ENCODE measurements around the gene CCDC188.

Gene CCDC188

DNA sequence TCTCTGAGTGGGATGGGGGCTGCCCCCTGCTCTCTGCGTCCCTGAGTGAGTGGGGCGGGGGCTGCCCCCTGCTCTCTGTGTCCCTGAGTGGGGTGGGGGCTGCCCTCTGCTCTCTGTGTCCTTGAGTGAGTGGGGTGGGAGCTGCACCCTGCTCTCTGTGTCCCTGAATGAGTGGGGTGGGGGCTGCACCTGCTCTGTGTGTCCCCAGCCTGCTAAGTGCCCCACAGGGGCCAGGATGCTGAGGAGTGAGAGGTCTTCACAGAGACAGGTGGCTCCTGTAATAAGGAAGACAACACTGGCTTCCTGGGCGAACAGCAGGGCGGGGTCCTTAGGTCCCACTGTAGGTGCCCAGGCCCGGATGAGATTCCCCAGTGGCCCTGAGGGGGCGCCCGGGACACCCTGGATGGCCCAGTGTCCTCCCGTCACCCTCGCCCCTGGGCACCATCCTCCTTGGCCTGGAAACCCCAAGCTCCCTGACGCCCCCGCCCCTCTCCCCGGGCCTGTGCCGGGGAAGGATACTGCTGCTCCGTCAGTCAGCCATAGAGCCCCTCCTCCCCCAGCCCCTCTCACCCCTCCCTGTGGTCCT is 3.8 kb upstream of the CCDC188 start:
- Histone ChIP-seq H3K27ac (no peak overlapping the region), H3K27me3 (peaks cover 0 to 42% of the 10 kb centered on the region in 2 donors), H3K4me3 (no peak overlapping the region), H3K9me3 (no peaks in the 10 kb centered on the region), H3K36me3 (no peaks in the 10 kb centered on the region), H3K4me1 (peaks cover 0 to 8% (median 2%) of the 10 kb centered on the region in 4 donors)
- no peak for TF ChIP-seq CTCF (IDR thresholded peaks at IDR 0.05)
- DNase-seq, result no peak
- intact Hi-C loops (cut with DNase I; ENCODE audit: low total_unique reads), result no loop called here

DNA sequence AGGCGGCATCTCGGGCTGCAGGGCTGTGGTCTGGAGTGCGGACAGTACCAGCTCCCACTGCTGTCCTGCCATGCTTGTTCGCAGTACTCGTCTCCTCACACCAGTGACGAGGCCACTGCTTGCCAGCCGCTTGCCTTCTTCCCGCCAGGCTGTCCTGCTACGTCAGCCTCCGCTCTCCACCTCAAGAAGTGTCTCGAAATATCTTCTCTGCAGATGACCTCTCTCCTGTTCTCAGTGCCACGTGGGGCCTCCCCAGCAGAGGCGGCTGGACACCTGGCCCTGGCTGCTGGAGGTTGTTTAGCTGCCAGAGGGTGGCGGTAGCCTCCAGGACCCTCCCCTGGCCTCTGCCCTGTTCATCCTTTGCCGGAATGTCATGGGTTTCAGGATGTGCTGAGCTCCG is 3.1 kb upstream of the CCDC188 start:
- TF ChIP-seq CTCF (IDR thresholded peaks at IDR 0.05), result no peak
- H3K9me3 ChIP-seq, result no peaks in the 10 kb centered on the region
- peaks cover 0 to 42% of the 10 kb centered on the region in 2 donors for H3K27me3 ChIP-seq
- H3K4me3 ChIP-seq, result no peak overlapping the region
- intact Hi-C loops (cut with DNase I; ENCODE audit: low total_unique reads), result no loop called here
- H3K27ac ChIP-seq, result no peak overlapping the region
- H3K36me3 ChIP-seq, result no peaks in the 10 kb centered on the region
- peaks cover 0 to 8% (median 2%) of the 10 kb centered on the region in 4 donors for H3K4me1 ChIP-seq
- no peak for DNase-seq

DNA sequence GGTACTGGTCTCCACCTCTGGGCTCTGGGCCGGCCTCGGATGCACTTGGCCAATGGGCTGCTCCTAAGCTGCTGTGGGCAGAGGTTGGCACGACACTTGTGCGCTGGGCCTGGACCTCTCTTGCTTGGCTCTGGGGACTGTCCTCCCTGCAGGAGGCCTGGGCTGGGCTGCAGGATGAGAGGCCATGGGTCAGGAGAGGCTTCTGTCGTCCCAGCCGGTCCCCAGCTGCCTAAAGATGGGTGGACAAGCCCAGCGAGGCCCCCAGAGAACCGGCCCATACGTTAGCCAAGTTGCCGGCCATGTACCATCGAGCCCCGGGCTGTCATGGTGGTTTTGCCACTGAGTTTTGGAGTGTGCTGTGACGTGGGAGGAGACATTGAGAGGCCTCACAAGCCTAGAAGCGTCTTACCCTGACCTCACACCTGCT is 1.6 kb upstream of the CCDC188 start:
- H3K27ac ChIP-seq, result no peak overlapping the region
- H3K9me3 ChIP-seq, result no peaks in the 10 kb centered on the region
- H3K4me1 ChIP-seq, result peaks cover 0 to 8% (median 2%) of the 10 kb centered on the region in 4 donors
- TF ChIP-seq CTCF (IDR thresholded peaks at IDR 0.05), result no peak
- peaks cover 0 to 3% (median 0%) of the 10 kb centered on the region in 3 donors for H3K36me3 ChIP-seq
- DNase-seq, result no peak
- no peak overlapping the region for H3K4me3 ChIP-seq
- peaks cover 0 to 29% of the 10 kb centered on the region in 2 donors for H3K27me3 ChIP-seq
- intact Hi-C loops (cut with DNase I; ENCODE audit: low total_unique reads), result no loop called here

DNA sequence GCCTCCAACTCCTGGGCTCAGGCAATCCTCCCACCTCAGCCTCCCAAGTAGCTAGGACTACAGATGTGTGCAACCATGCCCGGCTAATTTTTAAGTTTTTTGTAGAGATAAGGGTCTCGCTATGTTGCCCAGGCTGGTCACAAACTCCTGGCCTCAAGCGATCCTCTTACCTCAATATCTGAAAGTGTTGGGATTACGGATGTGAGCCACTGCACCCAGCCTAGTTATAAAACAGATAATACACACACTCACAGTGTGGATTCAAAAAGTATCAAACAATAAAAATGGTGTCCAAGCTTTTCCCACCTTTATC is 377 bp upstream of the CCDC188 start:
- intact Hi-C loops (cut with DNase I; ENCODE audit: low total_unique reads), result no loop called here

DNA sequence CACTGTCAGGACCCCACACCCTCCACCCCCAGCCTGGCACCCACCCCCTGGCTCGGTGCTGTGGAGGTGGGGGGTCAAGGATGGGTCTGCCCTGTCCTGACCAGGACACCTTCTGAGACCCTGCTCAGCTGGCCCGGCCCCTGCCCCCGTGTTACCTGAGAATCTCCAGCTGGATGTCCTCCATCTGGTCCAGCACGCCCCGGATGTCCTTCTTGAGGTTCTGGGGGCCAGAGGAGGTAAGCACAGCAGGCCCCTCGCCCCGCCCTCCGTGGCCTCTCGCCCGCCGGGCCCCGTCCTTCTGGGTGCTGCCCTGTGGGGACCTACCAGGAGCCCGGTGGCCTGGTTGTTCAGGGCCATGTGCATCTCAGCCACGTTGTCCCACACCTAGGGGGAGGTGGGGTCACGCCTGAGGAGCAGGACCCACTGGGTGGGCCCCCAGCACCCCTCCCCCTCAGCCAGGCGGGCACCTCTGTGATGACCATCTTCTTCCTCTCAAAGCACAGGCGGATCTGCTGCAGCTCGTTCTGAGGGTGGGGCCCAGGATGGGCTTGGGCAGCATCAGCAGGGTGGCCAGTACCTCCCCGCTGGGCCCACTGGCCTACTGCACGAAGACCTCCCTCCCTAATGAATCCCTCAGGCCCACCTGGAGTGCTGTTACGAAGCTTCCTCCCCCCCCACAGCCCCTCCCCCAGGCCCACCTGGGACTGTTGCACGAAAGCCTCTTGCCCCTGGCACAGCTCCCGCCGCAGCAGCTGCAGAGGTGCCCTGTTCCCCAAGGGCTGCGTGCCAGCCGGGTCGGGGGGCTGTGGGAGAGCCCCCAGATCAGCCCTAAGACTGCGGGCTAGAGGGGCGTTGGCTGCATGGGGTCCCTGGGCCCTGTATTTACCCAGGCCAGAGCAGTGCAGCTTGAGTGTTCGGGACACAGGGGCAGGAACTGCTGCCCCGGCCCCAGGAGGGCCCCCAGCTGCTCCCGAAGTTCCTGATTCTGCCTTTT is 1.3 kb downstream of the CCDC188 start:
- intact Hi-C loops (cut with DNase I; ENCODE audit: low total_unique reads), result no loop called here
- H3K27me3 ChIP-seq, result peaks cover 0 to 10% of the 10 kb centered on the region in 2 donors
- no peaks in the 10 kb centered on the region for H3K9me3 ChIP-seq
- no peak for DNase-seq
- no peak overlapping the region for H3K4me3 ChIP-seq
- no peak for TF ChIP-seq CTCF (IDR thresholded peaks at IDR 0.05)
- H3K36me3 ChIP-seq, result peaks cover 3 to 21% (median 3%) of the 10 kb centered on the region in 3 donors
- no peaks in the 10 kb centered on the region for H3K4me1 ChIP-seq
- H3K27ac ChIP-seq, result no peak overlapping the region

More for the DNA sequence above, 377 bp upstream of the CCDC188 start:
- no peak for TF ChIP-seq CTCF (IDR thresholded peaks at IDR 0.05)
- Histone ChIP-seq H3K4me1 (peaks cover 0 to 8% (median 0%) of the 10 kb centered on the region in 4 donors), H3K4me3 (no peak overlapping the region), H3K27me3 (peaks cover 0 to 24% of the 10 kb centered on the region in 2 donors), H3K36me3 (peaks cover 0 to 7% (median 0%) of the 10 kb centered on the region in 3 donors), H3K27ac (no peak overlapping the region), H3K9me3 (no peaks in the 10 kb centered on the region)
- DNase-seq, result no peak

Data from tibial artery (tissue), 4 donors.